GM23338 (cell line): ENCODE measurements around the gene RPL29. TPM values are rescaled to one million over a fixed set of nuclear protein-coding genes. Genes with fewer than 3 reads are reported as not detected.

ENCODE experiments used
- ATAC-seq: fragments of 200-7000 bp; cut with Tn5 transposase; 3 replicates; pipeline ENCODE4 v1.9.1; 2020
- DNase-seq: peaks from one replicate; pipeline ENCODE4 v3.0.0-alpha.2; 2015; ENCODE audit warnings: low spot score
- H2AFZ ChIP-seq: fragments of 200-600 bp; sonication (generic); 2 replicates; pipeline ENCODE4 v1.8.0; 2016; ENCODE audit warnings: antibody characterized with exemption, mild to moderate bottlenecking, moderate library complexity
- H3F3A ChIP-seq: fragments of 200-600 bp; sonication (generic); replicated peaks from 2 replicates; pipeline ENCODE4 v1.8.0; 2017; ENCODE audit warnings: antibody characterized with exemption, mixed run types, low read depth
- H3K27ac ChIP-seq: fragments of 200-600 bp; sonication (generic); 2 replicates; pipeline ENCODE4 v1.6.1; 2016; ENCODE audit warnings: low read depth
- H3K27me3 ChIP-seq: fragments of 200-600 bp; sonication (generic); 2 replicates; pipeline ENCODE4 v1.8.0; 2016; ENCODE audit warnings: mild to moderate bottlenecking, mixed run types, moderate library complexity; ENCODE audit not compliant: insufficient read depth
- H3K36me3 ChIP-seq: fragments of 200-600 bp; sonication (generic); 2 replicates; pipeline ENCODE4 v1.8.0; 2016; ENCODE audit warnings: mild to moderate bottlenecking; ENCODE audit not compliant: insufficient read depth
- H3K4me1 ChIP-seq: fragments of 200-600 bp; sonication (generic); 2 replicates; pipeline ENCODE4 v1.8.0; 2016; ENCODE audit warnings: mild to moderate bottlenecking, moderate library complexity; ENCODE audit not compliant: insufficient read depth
- H3K4me2 ChIP-seq: fragments of 200-600 bp; sonication (generic); 2 replicates; pipeline ENCODE4 v1.7.1; 2017; ENCODE audit warnings: mixed run types
- H3K4me3 ChIP-seq: fragments of 200-600 bp; sonication (generic); 2 replicates; pipeline ENCODE4 v1.6.1; 2016; ENCODE audit warnings: mixed run types
- H3K79me2 ChIP-seq: fragments of 200-600 bp; sonication (generic); replicated peaks from 2 replicates; pipeline ENCODE4 v1.8.0; 2017; ENCODE audit warnings: mild to moderate bottlenecking; ENCODE audit not compliant: insufficient read depth
- H3K9me2 ChIP-seq: fragments of 200-600 bp; sonication (generic); 2 replicates; pipeline ENCODE4 v1.8.0; 2017; ENCODE audit not compliant: insufficient read depth
- H4K20me1 ChIP-seq: fragments of 200-600 bp; sonication (generic); replicated peaks from 2 replicates; pipeline ENCODE4 v1.8.0; 2017; ENCODE audit warnings: mild to moderate bottlenecking; ENCODE audit not compliant: insufficient read depth
- H3K27ac Mint-ChIP-seq: 2 replicates; pipeline ENCODE4 v1.8.0; 2020; ENCODE audit warnings: inconsistent platforms, mild to moderate bottlenecking, moderate library complexity, mixed read lengths
- H3K27me3 Mint-ChIP-seq: 3 replicates; pipeline ENCODE4 v1.8.0; 2022; ENCODE audit warnings: low read depth, mild to moderate bottlenecking, moderate library complexity, mixed read lengths, inconsistent platforms; ENCODE audit not compliant: insufficient read depth, poor library complexity
- H3K36me3 Mint-ChIP-seq: 3 replicates; pipeline ENCODE4 v1.8.0; 2021; ENCODE audit warnings: low read depth, mild to moderate bottlenecking, inconsistent platforms, moderate library complexity, mixed read lengths
- H3K4me1 Mint-ChIP-seq: 3 replicates; pipeline ENCODE4 v1.8.0; 2020; ENCODE audit warnings: mild to moderate bottlenecking, inconsistent platforms, mixed read lengths
- H3K4me3 Mint-ChIP-seq: 3 replicates; pipeline ENCODE4 v1.8.0; 2021; ENCODE audit warnings: moderate library complexity, mild to moderate bottlenecking, inconsistent platforms, mixed read lengths
- H3K9me3 Mint-ChIP-seq: 3 replicates; pipeline ENCODE4 v1.8.0; 2020; ENCODE audit warnings: moderate library complexity, mild to moderate bottlenecking, inconsistent platforms, mixed read lengths
- ETS1 ChIP-seq: IDR thresholded peaks from 2 replicates; pipeline ENCODE4 v1.6.1; 2016; ENCODE audit warnings: antibody characterized with exemption
- EZH2 ChIP-seq: fragments of 200-600 bp; sonication (generic); IDR thresholded peaks from one replicate; pipeline ENCODE4 v1.8.0; 2017; ENCODE audit warnings: antibody characterized with exemption, mild to moderate bottlenecking, low read depth; ENCODE audit not compliant: unreplicated experiment
- EZH2phosphoT487 ChIP-seq: fragments of 200-600 bp; sonication (generic); IDR thresholded peaks from one replicate; pipeline ENCODE4 v1.8.1; 2018; ENCODE audit warnings: antibody characterized with exemption; ENCODE audit not compliant: unreplicated experiment
- JUNB ChIP-seq: IDR thresholded peaks from one replicate; pipeline ENCODE4 v1.6.1; 2016; ENCODE audit warnings: antibody characterized with exemption; ENCODE audit not compliant: unreplicated experiment
- NANOG ChIP-seq: IDR thresholded peaks from 2 replicates; pipeline ENCODE4 v1.6.1; 2016; ENCODE audit warnings: antibody characterized with exemption, borderline replicate concordance
- POLR2AphosphoS5 ChIP-seq: IDR thresholded peaks from 2 replicates; pipeline ENCODE4 v1.6.1; 2016; ENCODE audit warnings: antibody characterized with exemption, low read depth
- polyA plus RNA-seq: library from polyadenylated mRNA; unstranded; fragments of >200 nt; fragmentation: Nextera tagmentation; extraction: Ambion mirVana; gene quantifications from 2 replicates; pipeline ENCODE4 v1.2.1, GENCODE V29; 2016
- total RNA-seq: library from RNA; depleted of rRNA; stranded (reverse); fragments of >200 nt; shearing (Covaris generic); gene quantifications from 2 replicates; pipeline ENCODE4 v1.2.3, GENCODE V29; 2014
- TF ChIP-seq, protein P1 (sequence below), 2 experiments: fragments of 200-600 bp in 1 of 2; sonication (generic) in 1 of 2; conservative IDR thresholded peaks; 2 replicates each; pipeline versions ENCODE4 v1.5.1 to v1.6.1; 2016 to 2017; ENCODE audit warnings: antibody characterized with exemption in 2 of 2, low read depth in 2 of 2, mild to moderate bottlenecking in 2 of 2, moderate library complexity in 1 of 2
- TF ChIP-seq, protein P2 (sequence below): IDR thresholded peaks from one replicate; pipeline ENCODE4 v1.6.1; 2018; ENCODE audit warnings: antibody characterized with exemption; ENCODE audit not compliant: unreplicated experiment

Gene RPL29
- total and polyA plus RNA-seq, 2 experiments from 2014 or later = 1,471 to 1,864 TPM

GRCh38 chr3:51988286-51989146 lies 7.2 kb downstream of the RPL29 start (continued):
- TF ChIP-seq, protein P1, sequence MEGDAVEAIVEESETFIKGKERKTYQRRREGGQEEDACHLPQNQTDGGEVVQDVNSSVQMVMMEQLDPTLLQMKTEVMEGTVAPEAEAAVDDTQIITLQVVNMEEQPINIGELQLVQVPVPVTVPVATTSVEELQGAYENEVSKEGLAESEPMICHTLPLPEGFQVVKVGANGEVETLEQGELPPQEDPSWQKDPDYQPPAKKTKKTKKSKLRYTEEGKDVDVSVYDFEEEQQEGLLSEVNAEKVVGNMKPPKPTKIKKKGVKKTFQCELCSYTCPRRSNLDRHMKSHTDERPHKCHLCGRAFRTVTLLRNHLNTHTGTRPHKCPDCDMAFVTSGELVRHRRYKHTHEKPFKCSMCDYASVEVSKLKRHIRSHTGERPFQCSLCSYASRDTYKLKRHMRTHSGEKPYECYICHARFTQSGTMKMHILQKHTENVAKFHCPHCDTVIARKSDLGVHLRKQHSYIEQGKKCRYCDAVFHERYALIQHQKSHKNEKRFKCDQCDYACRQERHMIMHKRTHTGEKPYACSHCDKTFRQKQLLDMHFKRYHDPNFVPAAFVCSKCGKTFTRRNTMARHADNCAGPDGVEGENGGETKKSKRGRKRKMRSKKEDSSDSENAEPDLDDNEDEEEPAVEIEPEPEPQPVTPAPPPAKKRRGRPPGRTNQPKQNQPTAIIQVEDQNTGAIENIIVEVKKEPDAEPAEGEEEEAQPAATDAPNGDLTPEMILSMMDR (conservative IDR thresholded peaks at IDR 0.05; ENCODE audit: low read depth in 2 of 2) = no peak
- no peak for TF ChIP-seq EZH2phosphoT487
- TF ChIP-seq EZH2 = no peak
- no peak for TF ChIP-seq ETS1
- TF ChIP-seq, protein P2, sequence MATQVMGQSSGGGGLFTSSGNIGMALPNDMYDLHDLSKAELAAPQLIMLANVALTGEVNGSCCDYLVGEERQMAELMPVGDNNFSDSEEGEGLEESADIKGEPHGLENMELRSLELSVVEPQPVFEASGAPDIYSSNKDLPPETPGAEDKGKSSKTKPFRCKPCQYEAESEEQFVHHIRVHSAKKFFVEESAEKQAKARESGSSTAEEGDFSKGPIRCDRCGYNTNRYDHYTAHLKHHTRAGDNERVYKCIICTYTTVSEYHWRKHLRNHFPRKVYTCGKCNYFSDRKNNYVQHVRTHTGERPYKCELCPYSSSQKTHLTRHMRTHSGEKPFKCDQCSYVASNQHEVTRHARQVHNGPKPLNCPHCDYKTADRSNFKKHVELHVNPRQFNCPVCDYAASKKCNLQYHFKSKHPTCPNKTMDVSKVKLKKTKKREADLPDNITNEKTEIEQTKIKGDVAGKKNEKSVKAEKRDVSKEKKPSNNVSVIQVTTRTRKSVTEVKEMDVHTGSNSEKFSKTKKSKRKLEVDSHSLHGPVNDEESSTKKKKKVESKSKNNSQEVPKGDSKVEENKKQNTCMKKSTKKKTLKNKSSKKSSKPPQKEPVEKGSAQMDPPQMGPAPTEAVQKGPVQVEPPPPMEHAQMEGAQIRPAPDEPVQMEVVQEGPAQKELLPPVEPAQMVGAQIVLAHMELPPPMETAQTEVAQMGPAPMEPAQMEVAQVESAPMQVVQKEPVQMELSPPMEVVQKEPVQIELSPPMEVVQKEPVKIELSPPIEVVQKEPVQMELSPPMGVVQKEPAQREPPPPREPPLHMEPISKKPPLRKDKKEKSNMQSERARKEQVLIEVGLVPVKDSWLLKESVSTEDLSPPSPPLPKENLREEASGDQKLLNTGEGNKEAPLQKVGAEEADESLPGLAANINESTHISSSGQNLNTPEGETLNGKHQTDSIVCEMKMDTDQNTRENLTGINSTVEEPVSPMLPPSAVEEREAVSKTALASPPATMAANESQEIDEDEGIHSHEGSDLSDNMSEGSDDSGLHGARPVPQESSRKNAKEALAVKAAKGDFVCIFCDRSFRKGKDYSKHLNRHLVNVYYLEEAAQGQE = no peak
- no peak for TF ChIP-seq JUNB

- Histone ChIP-seq H4K20me1 (peaks cover 4% of the 10 kb centered on the region; the same call in 1 of the 2 replicates), H3K27me3 (no peaks in the 10 kb centered on the region), H3K79me2 (no peaks in the 10 kb centered on the region), H3K4me3 (no peak overlapping the region), H3K36me3 (peaks cover under 1% of the 10 kb centered on the region; the same call in 1 of the 2 replicates), H3K4me1 (peaks cover 11% of the 10 kb centered on the region), H3F3A (peaks cover 18% of the 10 kb centered on the region), H2AFZ (no peak overlapping the region), H3K27ac (no peak overlapping the region), H3K4me2 (no peak overlapping the region), H3K9me2 (no peaks in the 10 kb centered on the region)
- Mint-ChIP-seq H3K27me3 (peaks cover 20% of the 10 kb centered on the region), H3K4me1 (peaks cover 24% of the 10 kb centered on the region), H3K36me3 (peaks cover 20% of the 10 kb centered on the region), H3K27ac (no peak overlapping the region), H3K4me3 (no peak overlapping the region), H3K9me3 (no peaks in the 10 kb centered on the region)
- ATAC-seq = no peak
- no peak for DNase-seq
- no peak for TF ChIP-seq EZH2phosphoT487
- no peak for TF ChIP-seq NANOG
- TF ChIP-seq POLR2AphosphoS5 = no peak
- TF ChIP-seq, protein P2 = no peak
These were observed 8.1 kb downstream of the RPL29 start for GRCh38 chr3:51987568-51987967.
